GM21423 (cell line): ENCODE results near the gene NDUFC2.
"Not testable (repeated sequence)": the region's sequence is repeated elsewhere in the genome, so short reads cannot be mapped to it uniquely, and the experiment has no call there.

Source experiments
- ATAC-seq: cut with Tn5 transposase; IDR thresholded peaks from one replicate; pipeline ENCODE4 v1.9.1; 2021; ENCODE audit warnings: mild to moderate bottlenecking, moderate library complexity; ENCODE audit not compliant: unreplicated experiment

NDUFC2 gene

GRCh38 chr11:78031629-78032028, 48.0 kb downstream of the NDUFC2 start:
- ATAC-seq, result peak; percentile 77

- ATAC-seq, result no peak
Measured at GRCh38 chr11:78030429-78031325, 49.0 kb downstream of the NDUFC2 start.

GRCh38 chr11:78028423-78028822, 51.2 kb downstream of the NDUFC2 start:
- ATAC-seq, result not testable (repeated sequence)

GRCh38 chr11:78027759-78028158, 51.9 kb downstream of the NDUFC2 start:
- ATAC-seq, result no peak

- ATAC-seq, result no peak
Measured at GRCh38 chr11:78025378-78025777, 54.3 kb downstream of the NDUFC2 start.

GRCh38 chr11:78023426-78023825, 56.2 kb downstream of the NDUFC2 start:
- ATAC-seq, result no peak

GRCh38 chr11:78022397-78023396, 57.0 kb downstream of the NDUFC2 start, which contains the start of gene KCTD14:
TSS of gene KCTD14 (minus strand) at chr11:78023276. CDS start at chr11:78023249, 27 bp downstream.
- ATAC-seq, result no peak

- no peak for ATAC-seq
Measured at GRCh38 chr11:78021611-78022010, 58.1 kb downstream of the NDUFC2 start.

- no peak for ATAC-seq
Measured at GRCh38 chr11:78020246-78020645, 59.4 kb downstream of the NDUFC2 start.

- no peak for ATAC-seq
Measured at GRCh38 chr11:78019808-78020207, 59.9 kb downstream of the NDUFC2 start.
